A172 (cell line): ENCODE measurements around the gene SLFN5. TPM values are rescaled to one million over a fixed set of nuclear protein-coding genes. Genes with fewer than 3 reads are reported as not detected.
"Not testable (repeated sequence)": the region's sequence is repeated elsewhere in the genome, so short reads cannot be mapped to it uniquely, and the experiment has no call there.

ENCODE experiments used
- DNase-seq: peaks from one replicate; pipeline ENCODE4 v3.0.0-alpha.2; 2015; ENCODE audit warnings: low spot score
- total RNA-seq: library from RNA; depleted of rRNA; stranded (reverse); fragments of >200 nt; shearing (Covaris generic); gene quantifications from 2 replicates; pipeline ENCODE4 v1.2.3, GENCODE V29; 2014

SLFN5 gene
- total RNA-seq, 1 experiment from 2014 or later = 17.0 TPM

DNA sequence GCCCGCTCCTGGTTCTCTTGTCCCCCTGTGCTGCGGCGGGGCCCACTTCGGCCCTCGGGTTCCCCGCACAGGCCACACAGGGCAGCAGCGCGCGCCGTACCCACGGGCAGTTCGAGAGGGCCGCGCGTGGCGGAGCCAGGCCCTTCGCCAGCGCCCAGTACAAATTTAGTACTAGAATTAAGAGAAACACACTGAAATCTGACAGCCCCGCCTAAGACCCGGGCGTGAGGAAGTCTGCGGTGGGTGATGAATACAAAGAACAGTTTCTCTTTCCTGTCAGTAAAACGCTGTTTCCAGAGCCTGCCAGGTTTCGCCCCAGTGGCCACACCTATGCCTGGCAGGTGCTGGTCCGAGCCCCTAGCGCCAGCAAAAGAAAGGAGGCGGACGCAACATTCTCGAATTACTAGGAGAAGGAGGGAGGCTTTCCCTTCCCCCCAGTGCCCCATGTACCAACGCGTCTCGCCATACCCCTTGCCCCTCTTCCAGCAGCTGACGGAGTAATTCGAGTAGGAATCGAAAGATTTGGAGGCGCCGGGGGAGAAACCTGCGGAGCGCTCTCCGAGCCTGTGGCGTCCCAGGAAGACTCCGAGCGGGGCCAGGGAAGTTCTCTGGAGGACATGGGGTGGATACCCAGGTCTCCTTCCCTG lies 591 bp upstream of the SLFN5 start:
- peak; percentile 61 for DNase-seq

DNA sequence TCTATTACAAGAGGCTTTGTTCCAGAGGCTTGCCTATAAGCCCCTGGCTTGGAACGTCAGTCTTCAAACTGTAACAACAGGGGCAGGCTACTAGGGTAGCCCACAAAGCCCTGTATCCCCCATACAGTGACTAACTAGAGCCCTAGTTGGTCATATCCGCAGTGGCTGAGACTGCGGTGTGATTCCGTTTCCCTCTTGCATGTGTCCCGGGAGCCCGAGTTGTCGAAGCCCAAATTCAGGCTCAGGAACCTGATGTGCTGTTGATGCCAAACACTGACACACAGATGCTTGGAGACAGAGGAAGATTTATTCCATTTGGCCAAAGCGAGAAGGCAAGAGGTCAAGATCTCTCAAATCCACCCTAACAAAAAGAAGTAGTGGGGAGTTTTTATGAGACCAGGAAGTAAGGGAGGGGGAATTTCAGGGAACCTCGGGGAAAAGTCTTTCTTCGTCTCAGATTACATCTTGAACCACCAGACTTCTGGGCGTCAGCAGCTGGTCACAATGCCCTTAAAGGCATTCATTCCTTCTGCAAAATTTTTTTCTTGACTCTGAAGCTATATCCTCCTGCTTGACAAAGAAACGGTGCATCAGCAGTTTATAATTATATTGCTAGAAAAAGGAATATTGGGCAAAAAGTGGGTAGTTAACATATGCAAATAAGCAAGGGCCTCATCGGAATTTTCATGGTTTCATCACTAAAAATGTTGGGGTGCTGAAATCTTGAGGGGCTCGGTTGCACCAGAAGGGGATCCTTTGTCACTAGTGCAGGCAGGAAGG lies 879 bp downstream of the SLFN5 start:
- peak; percentile 85 for DNase-seq

DNA sequence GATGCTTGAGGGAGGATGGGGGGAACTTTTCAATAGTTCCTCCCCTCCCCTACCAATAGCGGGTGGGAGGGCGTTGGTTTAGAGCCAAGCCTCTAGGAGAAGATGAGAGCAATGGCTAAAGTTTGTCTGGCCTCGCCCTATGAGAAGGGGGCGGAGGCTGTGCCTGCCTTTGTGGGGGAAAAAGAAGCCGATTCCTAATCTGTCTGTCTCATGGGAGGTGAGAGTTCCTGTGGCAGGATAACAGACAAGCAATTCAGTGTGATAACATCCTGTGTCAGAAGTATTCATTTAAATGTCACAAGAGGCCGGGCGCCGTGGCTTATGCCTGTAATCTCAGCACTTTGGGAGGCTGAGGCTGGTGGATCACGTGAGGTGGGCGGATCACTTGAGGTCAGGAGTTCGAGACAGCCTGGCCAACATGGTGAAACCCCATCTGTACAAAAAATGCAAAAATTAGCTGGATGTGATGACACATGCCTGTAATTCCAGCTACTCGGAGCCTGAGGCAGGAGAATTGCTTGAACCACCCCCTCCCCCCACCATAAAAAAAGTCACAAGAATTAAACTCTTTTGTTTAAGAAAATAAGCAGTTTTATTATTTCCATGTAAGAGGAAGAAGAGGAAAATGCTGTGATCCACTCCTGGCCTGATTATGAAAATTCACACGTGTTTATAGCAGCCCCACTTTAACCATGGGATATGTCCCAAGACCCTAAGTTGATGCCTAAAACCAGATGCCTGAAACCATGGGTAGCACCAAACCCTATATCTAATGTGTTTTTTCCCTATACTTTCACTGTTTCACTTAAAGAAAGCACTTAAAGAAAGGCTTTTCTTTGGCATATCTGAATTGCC lies 1.7 kb downstream of the SLFN5 start:
- peak; percentile 73 for DNase-seq

DNA sequence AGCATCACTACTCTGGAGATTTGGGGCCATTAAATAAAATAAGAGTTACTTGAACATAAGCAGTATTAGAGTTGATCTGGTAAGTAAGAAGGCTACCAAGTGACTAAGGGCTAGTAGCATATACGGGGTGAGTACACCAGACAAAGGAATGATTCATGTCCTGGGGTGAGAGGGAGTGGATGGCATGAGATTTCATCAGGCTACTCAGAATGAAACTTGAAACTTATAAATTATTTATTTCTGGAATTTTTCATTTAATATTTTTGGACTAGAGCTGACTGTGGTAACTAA lies 2.3 kb downstream of the SLFN5 start:
- peak; percentile 82 for DNase-seq

DNA sequence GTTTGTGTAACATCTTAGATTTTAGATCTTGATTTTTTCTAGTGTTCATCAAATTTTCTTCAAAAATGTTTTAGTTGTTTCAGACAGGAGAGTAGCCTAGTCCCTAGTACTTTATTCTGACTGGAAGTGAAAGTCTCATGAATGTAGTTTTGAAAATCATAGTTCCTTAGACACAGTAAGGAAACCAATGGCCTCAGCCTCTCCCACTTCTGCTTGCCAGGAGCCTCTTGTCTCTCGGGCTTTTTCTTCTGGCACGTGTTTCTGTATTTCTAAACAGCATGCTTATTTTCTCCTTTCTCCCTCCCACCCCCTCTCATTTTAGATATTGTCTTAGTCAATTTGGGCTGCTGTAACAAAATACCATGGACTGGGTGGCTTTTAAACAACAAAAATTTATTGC lies 9.8 kb downstream of the SLFN5 start:
- no peak for DNase-seq

DNA sequence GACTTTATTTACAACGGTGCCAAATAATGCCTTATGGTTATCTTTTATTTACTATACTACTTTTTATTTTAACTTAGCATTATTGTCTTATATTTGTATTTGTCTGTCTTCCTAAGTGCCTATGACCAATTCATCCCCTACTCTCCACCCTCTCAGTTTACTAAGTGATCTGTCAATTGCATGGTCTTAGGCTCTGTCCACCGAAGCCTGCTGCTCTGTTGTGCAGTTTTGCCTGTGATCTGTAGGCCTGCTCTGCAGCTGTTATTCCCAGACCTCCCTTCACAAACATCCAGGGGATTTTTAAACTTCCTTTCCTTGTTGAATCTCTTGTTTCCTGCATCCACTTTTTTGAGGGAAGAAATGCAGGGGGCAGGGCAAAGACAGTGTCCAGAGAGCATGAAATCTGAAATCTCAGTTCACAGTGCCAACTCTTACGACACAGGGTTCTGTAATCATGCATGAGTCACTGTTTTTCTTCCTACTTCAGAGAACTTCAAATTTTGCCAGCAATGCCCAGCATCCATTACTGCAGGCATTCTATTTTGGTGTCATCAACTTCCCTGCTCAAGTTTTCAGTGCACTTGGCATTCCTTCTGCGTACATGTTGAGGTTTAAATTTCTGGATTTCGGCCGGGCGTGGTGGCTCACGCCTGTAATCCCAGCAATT lies 11.4 kb downstream of the SLFN5 start:
- DNase-seq = peak; percentile 97

DNA sequence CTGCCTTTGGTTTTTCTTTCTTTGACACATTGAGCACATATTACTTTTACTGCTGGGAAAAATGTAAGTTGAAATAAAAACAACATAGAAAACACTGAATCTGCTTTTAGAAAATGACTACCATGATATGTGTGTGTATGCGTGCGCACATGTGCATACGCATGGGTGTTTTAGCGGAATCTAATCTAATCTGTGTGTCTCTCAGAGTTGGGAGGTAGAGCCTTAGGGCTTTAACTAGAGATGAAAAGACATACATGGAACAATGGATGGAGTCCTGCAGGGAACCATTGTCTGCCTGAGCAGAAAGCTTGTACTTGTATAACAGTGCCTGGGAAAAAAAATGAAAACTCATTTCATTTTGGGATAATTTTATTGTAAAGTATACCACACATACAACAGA lies 12.4 kb downstream of the SLFN5 start:
- no peak for DNase-seq

DNA sequence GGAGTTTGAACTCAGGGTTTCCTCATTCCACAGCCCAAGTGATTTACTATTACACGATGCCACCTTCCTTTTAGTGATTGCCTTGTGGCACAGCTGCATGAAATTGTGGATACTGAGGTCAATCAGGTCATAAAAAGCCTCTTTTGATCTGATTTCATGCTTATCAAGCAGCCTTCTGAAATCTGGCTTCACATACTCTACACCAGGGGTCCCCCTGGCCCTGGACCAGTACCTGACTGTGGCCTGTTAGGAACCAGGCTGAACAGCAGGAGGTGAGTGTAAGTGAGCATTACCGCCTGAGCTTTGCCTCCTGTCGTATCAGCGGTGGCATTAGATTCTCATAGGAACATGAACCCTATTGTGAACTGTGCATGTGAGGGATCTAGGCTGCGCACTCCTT lies 13.8 kb downstream of the SLFN5 start:
- DNase-seq = no peak

DNA sequence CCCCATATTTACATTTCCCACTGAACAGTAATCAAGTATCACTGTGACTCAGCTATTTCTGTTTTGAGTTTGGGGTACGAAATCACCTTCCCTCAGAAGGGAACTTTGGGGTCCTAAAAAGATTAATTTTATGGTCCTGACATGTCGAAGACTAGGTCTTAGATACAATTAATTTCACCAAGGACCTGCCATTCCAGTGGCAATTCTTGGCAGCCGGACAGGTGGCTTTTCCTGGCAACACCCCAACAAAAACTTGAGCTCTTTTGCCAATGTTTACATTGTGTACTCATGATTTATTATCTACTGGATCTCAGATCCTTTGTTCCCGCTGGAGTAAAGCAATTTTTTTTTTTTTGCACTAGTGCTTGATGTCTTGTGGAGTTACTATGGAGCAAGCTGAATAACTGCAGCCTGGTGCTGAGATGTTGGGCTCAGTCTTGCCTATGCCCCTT lies 14.4 kb downstream of the SLFN5 start:
- DNase-seq = peak; percentile 84

DNA sequence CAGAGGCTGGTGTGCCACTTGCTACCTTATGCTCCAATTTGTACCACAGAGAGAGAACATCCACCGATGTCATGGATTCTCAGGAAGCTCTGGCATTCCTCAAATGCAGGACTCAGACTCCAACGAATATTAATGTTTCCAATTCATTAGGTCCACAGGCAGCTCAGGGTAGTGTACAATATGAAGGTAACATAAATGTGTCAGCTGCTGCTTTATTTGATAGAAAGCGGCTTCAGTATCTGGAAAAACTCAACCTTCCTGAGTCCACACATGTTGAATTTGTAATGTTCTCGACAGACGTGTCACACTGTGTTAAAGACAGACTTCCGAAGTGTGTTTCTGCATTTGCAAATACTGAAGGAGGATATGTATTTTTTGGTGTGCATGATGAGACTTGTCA lies 16.1 kb downstream of the SLFN5 start:
- no peak for DNase-seq

DNA sequence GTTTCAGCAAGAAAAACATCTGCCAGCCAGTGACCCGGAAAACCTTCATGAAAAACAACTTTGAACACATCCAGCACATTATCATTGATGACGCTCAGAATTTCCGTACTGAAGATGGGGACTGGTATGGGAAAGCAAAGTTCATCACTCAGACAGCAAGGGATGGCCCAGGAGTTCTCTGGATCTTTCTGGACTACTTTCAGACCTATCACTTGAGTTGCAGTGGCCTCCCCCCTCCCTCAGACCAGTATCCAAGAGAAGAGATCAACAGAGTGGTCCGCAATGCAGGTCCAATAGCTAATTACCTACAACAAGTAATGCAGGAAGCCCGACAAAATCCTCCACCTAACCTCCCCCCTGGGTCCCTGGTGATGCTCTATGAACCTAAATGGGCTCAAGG lies 22.2 kb downstream of the SLFN5 start:
- no peak for DNase-seq

DNA sequence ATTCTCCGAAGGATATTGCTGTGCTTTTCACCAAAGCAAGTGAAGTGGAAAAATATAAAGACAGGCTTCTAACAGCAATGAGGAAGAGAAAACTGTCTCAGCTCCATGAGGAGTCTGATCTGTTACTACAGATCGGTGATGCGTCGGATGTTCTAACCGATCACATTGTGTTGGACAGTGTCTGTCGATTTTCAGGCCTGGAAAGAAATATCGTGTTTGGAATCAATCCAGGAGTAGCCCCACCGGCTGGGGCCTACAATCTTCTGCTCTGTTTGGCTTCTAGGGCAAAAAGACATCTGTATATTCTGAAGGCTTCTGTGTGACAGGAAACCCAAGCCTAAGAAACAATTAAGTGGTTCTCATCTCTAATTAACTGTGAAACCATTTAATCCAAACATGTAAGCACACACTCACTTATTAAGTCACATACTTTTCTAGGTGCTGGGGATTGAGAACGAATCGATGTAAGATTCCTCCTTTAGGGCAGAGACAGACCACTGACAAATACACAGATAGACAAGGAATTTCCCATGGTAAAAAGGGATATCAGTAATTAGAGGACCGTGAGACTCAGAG lies 22.8 kb downstream of the SLFN5 start:
- DNase-seq = no peak

DNA sequence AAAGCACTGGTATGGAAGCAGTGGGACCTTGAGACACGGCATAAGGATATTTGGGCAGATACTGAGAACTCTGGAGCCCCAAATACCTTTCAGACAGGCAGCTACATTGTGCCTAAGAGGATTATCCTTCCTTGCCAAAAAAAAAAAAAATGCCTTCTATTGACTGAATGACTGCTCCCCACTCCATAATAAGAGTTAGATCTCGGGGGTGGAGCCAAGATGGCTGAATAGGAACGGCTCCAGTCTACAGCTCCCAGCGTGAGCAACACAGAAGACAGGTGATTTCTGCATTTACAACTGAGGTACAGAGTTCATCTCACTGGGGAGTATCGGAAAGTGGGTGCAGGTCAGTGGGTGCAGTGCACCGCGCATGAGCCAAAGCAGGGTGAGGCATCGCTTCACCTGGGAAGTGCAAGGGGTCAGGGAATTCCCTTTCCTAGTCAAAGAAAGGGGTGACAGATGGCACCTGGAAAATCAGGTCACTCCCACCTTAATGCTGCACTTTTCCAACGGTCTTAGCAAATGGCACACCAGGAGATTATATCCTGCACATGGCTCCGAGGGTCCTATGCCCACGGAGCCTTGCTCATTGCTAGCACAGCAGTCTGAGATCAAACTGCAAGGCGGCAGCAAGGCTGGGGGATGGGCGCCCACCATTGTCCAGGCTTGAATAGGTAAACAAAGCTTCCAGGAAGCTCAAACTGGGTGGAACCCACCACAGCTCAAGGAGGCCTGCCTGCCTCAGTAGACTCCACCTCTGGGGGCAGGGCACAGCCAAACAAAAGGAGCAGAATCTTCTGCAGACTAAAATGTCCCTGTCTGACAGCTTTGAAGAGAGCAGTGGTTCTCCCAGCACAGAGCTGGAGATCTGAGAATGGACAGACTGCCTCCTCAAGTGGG lies 31.5 kb downstream of the SLFN5 start:
- not testable (repeated sequence) for DNase-seq

DNA sequence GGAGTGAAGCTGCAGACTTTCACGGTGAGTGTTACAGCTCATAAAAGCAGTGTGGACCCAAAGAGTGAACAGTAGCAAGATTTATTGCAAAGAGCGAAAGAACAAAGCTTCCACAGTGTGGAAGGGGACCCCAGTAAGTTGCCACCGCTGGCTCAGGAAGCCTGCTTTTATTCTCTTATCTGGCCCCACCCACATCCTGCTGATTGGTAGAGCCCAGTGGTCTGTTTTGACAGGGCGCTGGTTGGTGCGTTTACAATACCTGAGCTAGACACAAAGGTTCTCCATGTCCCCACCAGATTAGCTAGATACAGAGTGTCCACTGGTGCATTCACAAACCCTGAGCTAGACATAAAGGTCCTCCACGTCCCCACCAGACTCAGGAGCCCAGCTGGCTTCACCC lies 35.6 kb downstream of the SLFN5 start:
- not testable (repeated sequence) for DNase-seq

DNA sequence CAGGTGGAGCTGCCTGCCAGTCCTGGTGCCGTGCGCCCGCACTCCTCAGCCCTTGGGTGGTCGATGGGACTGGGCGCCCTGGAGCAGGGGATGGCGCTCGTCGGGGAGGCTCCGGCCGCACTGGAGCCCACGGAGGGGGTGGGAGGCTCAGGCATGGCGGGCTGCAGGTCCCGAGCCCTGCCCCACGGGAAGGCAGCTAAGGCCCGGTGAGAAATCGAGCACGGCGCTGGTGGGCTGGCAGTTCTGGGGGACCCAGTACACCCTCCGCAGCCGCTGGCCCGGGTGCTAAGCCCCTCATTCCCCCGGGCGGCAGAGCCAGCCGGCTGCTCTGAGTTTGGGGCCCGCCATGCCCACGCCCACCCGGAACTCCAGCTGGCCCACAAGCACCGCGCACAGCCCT lies 36.0 kb downstream of the SLFN5 start:
- DNase-seq = not testable (repeated sequence)

DNA sequence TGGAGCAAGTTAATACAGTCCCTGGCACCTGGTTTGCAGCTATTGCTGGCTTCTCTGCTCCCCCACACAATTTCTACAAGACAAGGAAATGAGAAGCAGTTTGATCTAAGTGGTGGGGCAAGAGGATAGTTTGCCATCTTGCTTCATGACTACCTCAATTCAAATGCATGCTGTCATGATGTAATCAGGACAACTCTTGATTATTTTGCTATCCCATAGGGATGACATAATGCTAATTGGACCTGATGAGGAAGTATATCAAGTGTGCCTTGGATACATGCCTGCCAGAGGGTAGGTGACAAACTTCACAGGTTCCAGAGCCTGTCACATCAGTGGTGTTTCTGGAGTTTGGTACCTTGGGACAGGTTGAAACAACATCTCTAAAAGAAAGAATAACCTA lies 40.9 kb downstream of the SLFN5 start:
- DNase-seq = no peak

DNA sequence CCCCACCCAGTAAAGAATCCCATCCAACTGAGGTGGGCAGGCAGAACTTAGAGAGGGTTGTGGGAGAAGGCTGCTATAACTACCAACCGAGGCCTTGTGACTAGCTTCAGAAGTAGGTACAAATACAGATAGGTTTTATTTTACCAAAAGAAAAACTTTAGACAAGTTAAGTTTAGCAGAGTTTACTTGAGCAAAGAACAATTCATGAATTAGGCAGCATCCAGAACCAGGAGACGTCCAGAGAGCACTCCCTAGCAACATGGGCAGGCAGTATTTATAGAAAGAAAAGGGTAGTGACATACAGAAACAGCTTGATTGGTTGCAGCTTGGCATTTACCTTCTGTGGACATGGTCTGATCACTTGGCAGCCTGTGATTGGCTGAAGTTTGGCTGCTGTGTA lies 42.1 kb downstream of the SLFN5 start:
- DNase-seq = no peak

DNA sequence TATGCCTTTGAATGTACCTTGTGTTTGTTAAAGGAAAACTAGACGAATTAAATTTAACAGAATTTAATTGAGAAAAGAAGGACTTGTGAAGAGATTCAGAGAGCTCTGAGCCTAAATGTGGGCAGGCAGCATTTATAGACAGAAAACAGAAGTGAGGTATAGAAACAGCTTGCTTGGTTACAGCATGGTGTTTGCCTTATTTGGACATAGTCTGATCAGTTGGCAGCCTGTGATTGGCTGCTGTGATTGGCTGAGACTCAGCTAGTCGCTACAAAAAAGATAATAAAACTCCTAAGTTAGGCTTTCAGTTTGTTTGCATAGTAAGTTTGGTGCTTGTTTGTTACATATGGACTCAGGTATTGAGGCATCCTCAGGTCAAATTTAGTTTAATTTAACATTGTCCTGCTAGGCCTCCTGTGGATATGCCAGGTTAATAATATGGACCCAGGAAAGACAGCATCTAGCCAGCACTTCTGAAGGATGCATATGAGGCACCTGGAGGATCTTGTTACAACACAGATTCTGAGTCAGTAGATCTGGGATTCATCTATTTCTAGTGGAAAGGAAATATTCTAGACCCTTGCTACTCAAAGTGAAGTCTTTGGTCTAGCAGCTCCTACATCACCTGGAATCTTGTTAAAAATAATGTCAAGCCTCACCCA lies 43.4 kb downstream of the SLFN5 start:
- DNase-seq = peak; percentile 13

DNA sequence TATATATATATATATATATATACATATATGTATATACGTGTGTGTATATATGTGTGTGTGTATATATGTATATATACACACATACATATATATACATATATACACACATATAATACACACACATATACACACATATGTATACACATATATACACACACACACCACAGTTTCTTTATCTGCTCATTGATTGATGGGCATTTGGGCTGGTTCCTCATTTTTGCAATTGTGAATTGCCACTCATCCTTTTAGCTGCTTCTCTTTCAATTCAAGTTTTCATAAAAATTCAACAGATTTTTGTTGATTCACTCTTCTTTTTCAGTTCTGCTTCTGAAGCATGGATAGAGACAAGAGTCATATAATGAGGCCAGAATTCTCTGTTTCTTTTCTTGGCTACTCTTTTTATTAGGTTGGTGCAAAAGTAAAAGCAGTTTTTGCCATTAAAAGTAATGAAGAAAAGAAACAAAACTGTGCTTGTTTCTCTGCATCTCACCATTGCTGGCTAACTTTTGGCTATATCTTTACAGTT lies 44.5 kb downstream of the SLFN5 start:
- DNase-seq = no peak

DNA sequence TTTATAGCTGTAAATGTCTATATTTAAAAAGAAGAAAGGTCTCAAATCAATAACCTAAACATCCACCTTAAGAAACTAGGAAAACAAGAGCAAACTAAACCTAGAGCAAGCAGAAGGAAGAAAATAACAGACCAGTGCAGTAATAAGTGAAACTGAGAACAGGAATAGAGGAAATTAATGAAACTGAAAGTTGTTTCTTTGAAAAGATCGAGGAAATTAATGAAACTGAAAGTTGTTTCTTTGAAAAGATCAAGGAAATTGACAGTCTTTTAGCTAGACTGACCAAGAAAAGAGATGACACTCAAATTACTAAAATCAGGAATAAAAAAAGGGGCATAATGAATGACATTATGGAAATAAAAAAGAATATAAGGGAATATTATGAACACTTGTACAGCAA lies 46.4 kb downstream of the SLFN5 start:
- DNase-seq = no peak
